Hepatic stellate cell (primary cell): ENCODE data around the gene CACNA1F.

Source experiments
- DNase-seq: peaks from one replicate; pipeline ENCODE4 v3.0.0; 2011; ENCODE audit warnings: low spot score

Gene CACNA1F

DNA sequence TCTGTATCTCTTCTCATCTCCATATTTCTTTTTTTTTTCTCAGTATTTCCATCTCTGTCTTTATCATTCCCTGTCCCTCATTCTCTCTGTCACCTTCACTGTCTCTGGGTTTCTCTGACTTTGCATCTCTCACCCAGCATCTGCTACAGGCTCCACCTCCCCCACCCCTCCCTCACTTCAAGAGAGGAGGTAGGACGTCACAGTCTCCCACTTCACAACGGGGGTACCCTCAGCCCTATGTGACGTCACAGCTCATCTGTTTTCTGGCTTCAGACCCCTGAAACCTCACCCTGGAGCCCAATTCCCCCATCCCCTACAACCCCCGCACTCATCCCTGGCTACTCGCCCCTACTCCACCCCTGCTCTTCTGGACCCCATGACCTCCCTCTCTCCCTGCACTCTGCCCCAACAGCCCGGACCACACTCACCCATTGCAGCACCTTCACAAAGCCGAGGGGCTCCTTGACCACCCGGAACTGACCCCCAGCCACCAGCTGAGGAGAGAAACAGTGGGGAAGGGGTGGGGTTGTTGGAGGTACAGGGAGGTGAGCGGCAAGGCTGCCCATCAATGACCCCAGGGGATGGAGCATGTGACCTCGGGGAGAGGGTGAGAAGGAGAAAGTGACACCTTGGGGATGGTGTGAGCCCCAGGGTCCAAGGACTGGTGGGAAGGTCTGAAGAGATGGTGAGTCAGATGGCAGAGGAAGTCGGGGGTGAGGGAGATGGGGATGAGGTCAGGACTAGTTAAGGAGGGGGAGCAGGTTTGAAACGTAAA is 34.4 kb downstream of the CACNA1F start:
- no peak for DNase-seq

DNA sequence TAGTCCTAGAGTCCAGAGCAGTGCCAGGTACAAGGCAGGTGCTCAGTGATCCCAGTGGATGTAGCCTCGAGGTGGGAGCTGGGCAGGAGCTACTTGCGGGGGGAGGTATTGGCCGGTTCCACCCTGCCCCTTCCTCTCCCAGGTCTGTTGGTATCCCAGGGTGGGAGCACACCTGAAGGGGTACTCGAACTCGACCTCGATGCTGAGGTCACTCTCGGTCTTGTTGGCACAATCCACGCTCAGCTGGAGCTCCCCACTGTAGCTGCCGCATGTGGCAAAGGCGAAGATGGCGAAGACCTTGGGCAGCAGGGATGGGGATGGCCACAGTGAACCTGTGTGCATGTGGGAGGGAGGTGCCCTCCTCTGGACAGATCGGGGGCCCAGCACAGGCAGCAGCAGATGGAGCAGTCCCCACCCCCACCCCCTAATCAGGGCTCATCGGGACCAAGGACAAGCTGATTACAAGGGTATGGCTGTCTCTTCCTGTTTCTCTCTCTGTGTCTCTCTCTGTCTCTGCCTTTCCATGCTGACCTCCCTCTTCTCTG is 35.5 kb downstream of the CACNA1F start:
- no peak for DNase-seq

- DNase-seq, result no peak
Measured at GRCh38 chrX:49193542-49193964, 39.6 kb downstream of the CACNA1F start.

DNA sequence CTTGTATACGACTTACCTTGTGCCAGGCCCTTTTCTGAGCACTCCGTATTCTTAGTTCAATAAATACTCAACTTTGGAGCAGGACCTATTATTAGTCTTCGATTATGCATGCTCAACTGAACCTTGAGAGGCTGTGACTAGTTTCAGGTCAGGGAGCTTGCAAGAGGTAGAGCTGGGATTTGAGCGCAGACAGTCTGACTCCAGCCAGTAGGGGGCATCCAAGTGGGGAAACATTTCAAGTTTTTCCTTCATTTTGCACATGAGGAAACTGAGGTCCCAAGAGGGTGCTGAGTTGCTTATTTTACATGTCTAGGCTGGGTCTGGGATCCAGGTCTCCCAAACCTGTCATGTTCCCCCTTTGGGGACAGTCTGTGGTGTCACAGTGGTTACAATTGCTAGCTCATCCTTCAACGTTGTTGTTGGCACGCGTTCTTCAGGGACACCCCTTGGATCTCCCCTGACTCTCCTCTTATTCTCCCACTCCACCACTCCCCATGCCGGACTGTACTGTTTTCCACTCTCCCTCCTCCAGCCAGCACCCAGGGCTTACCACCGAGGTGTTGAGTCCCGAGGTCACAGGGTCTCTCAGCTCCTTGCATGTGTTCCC is 40.3 kb downstream of the CACNA1F start:
- no peak for DNase-seq

- DNase-seq, result no peak
Measured at GRCh38 chrX:49191574-49192011, 41.5 kb downstream of the CACNA1F start.

DNA sequence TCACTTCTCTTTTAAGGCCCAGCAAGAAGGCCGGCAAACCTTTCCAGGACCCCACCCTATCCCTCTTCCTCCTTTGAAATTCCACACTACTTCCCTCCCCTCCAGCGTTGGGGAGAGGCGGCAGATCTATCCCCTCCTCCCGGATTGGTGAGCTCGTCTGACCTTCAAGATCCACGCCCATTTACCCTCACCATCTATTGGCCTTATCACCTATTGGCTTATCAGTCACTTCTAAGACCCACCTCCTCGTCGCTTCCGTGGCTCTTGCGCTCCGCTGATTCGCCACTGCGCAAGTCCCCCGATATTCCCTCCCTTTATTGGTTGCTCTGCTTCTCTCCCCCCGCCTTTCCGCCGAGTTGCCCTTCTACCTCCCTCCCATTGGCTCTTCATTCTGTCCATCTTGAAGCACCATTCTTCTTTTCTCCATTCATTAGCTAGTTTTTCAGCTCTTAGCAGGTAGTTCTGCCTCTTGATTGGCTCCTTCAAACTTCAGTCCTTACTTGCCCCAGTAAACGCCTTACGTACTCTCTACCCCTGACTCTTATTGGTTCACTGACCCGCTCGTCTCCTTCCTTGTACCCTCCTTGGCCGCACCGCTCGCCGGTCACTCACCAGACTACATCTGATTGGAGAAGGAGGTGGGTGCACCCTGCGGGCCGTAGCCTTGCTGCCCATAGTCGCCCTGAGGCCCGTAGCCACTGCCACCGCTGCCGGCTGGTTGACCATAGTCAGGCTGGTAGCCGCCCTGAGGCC is 42.1 kb downstream of the CACNA1F start:
- DNase-seq, result peak; percentile 92

- no peak for DNase-seq
Measured at GRCh38 chrX:49189606-49190005, 43.5 kb downstream of the CACNA1F start.

- DNase-seq, result no peak
Measured at GRCh38 chrX:49188468-49189076, 44.6 kb downstream of the CACNA1F start.

GRCh38 chrX:49187526-49187925 is 45.6 kb downstream of the CACNA1F start:
- no peak for DNase-seq

DNA sequence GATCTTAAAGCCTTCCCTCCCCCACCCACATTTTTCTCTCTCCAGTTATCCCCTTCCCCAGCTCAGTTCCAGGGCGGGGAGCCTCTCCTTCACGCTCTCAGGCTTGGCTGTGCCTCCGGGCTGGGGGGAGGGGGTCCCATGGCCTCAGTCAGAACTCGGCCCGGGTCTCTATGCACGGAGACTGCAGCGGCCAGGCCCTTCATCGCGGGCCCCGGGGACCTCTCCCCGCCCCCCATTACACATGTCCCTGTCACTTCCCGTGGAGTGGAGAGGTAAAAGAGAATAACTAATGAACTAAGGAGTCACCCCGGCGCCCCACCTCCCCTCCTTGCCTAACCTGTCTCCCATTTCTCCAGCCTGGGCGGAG is 46.1 kb downstream of the CACNA1F start:
- DNase-seq, result no peak

- DNase-seq, result peak; percentile 62
Measured at GRCh38 chrX:49186125-49187027, 46.8 kb downstream of the CACNA1F start, which contains the start of gene PRICKLE3. TSS of gene PRICKLE3 (minus strand) at chrX:49186373. CDS start at chrX:49186297, 76 bp downstream.

- DNase-seq, result peak; percentile 83
Measured at GRCh38 chrX:49184294-49185281, 48.6 kb downstream of the CACNA1F start.

DNA sequence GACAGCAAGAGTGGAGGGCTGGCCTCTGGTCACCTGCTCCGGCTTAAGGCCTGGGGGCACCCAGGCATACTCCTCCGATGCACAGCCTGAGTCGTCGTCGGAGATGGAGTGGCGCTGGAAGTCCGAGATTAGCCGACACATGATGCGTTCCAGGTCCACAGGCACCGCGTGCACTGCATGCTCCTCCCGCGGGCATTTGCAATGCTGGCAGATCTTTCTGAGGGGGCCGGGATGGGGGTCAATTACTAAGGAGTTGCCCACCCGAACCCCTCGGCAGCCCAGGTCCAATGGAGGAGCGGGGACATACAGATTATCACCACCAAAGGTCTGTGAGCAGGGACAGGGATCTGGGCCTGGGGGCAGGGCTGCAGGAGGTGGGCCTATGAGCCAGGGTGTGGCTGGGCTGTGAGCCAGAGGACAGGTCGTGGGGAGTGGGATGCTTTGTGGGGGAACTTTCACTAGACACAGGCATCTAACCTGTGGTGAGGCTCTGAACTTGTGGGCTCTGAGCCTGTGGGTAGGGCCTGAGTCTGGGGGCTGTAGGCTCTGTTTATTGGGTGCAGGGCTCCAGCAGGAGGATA is 49.3 kb downstream of the CACNA1F start:
- DNase-seq, result no peak

DNA sequence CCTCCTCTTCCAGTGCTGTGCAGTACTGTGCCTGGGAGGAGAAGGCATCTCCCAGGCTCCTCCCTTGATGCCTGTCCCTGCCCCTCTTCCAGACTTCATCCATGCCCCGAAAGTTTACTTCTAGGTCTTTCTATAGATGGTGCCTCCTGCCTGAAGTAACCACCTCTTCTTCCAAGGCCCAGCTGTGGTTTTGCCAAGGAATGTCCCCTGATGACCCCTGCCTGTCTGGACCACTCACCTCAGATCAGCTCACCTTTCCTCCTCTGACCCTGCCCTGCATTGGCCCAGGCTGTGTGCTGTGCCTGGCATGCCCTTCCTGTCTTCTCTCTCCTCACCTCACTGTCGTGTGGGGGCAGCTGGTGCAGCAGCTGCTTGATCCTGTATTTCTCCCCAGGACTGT is 53.8 kb downstream of the CACNA1F start:
- no peak for DNase-seq

- DNase-seq, result no peak
Measured at GRCh38 chrX:49178537-49178936, 54.6 kb downstream of the CACNA1F start.

DNA sequence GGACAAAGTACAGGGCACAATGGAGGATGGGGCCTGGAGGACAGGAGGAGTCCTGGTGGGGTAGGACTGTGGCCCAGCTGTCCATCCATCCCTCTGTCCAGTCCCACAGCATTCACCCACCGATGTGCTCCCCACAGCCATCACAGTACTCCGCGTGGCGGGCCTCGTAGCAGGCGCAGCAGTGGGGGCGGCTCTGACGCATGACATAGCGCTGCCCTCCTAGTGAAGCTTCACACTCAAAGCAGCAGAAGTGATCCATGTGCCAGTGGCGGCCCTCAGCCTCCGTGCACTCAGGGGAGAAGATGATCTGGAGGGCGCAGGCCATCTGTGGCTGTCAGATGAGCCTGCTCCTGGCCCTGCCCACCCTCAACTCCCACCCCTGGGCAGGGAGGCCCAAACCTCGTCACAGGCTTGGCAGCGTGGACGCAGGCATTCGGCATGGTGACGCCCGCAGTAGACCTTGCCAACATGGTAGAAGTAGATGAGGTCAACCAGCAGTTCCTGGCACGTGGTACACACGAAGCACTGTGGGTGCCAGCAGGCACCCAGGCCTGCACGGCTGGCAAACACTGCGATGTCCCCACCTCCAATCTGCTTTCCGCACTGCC is 55.2 kb downstream of the CACNA1F start:
- no peak for DNase-seq

- no peak for DNase-seq
Measured at GRCh38 chrX:49177338-49177833, 55.8 kb downstream of the CACNA1F start.

- no peak for DNase-seq
Measured at GRCh38 chrX:49176421-49177326, 56.5 kb downstream of the CACNA1F start.
